Stimulated activated naive B cell treated with anti-CD40 and anti-IgM and Interleukin-4, amounts not matched to agents 10 μg/mL and 1 μg/mL and 100 μg/mL, for 72 hours (primary cell): ENCODE results near the gene C10orf95.
A peak's percentile ranks its signal among the peaks of the same experiment; 100 is the strongest.

Source experiments
- ATAC-seq, 2 donors: fragments of 150-1000 bp; cut with Tn5 transposase; replicated peaks; 2 replicates each; pipeline ENCODE4 v1.10.0; 2021; ENCODE audit warnings: moderate library complexity in 1 of 2
- DNase-seq: peaks from one replicate; pipeline ENCODE4 v3.0.0; 2021
- H3K27ac Mint-ChIP-seq: one replicate; pipeline ENCODE4 v1.8.0; 2022; ENCODE audit warnings: mild to moderate bottlenecking, mixed read lengths
- H3K27me3 Mint-ChIP-seq, 2 donors: one replicate each; pipeline ENCODE4 v1.8.0; 2022; ENCODE audit warnings: mixed read lengths in 2 of 2
- H3K36me3 Mint-ChIP-seq, 2 donors: one replicate each; pipeline ENCODE4 v1.8.0; 2022; ENCODE audit warnings: mixed read lengths in 2 of 2, mild to moderate bottlenecking in 1 of 2
- H3K4me1 Mint-ChIP-seq, 2 donors: one replicate each; pipeline ENCODE4 v1.8.0; 2022; ENCODE audit warnings: mixed read lengths in 2 of 2, mild to moderate bottlenecking in 1 of 2
- H3K4me3 Mint-ChIP-seq, 2 donors: one replicate each; pipeline ENCODE4 v1.8.0; 2022; ENCODE audit warnings: mild to moderate bottlenecking in 2 of 2, mixed read lengths in 2 of 2, moderate library complexity in 1 of 2
- H3K9me3 Mint-ChIP-seq, 2 donors: one replicate each; pipeline ENCODE4 v1.8.0; 2022; ENCODE audit warnings: mixed read lengths in 2 of 2, mild to moderate bottlenecking in 1 of 2

Gene C10orf95

GRCh38 chr10:102401342-102401654 lies 50.0 kb downstream of the C10orf95 start:
- DNase-seq = no peak
- Mint-ChIP-seq H3K27ac (peak overlapping the region; percentile 65), H3K27me3 (no peaks in the 10 kb centered on the region), H3K4me1 (peaks cover 40 to 85% of the 10 kb centered on the region in 2 donors), H3K36me3 (peaks cover 47 to 72% of the 10 kb centered on the region in 2 donors), H3K9me3 (no peaks in the 10 kb centered on the region), H3K4me3 (peak overlapping the region in 1 of 2 donors; percentile 17)
- ATAC-seq = no peak

- peaks cover 39 to 83% of the 10 kb centered on the region in 2 donors for H3K4me1 Mint-ChIP-seq
- ATAC-seq (no peak), DNase-seq (no peak)
- H3K36me3 Mint-ChIP-seq = peaks cover 53 to 77% of the 10 kb centered on the region in 2 donors
- H3K27me3 Mint-ChIP-seq = no peaks in the 10 kb centered on the region
- H3K4me3 Mint-ChIP-seq = peak overlapping the region in 1 of 2 donors; percentile 48
- no peaks in the 10 kb centered on the region for H3K9me3 Mint-ChIP-seq
- peak overlapping the region; percentile 82 for H3K27ac Mint-ChIP-seq
Measured at GRCh38 chr10:102400598-102401341, 50.6 kb downstream of the C10orf95 start.

GRCh38 chr10:102400076-102400475 lies 51.3 kb downstream of the C10orf95 start:
- peak overlapping the region; percentile 93 for H3K27ac Mint-ChIP-seq

More at GRCh38 chr10:102400076-102400475, 51.3 kb downstream of the C10orf95 start:
- no peak for DNase-seq
- no peaks in the 10 kb centered on the region for H3K9me3 Mint-ChIP-seq
- no peak for ATAC-seq
- no peaks in the 10 kb centered on the region for H3K27me3 Mint-ChIP-seq
- peak overlapping the region; percentile 92 to 97 for H3K4me3 Mint-ChIP-seq
- peaks cover 39 to 76% of the 10 kb centered on the region in 2 donors for H3K4me1 Mint-ChIP-seq
- H3K36me3 Mint-ChIP-seq = peaks cover 50 to 77% of the 10 kb centered on the region in 2 donors
